ENCODE data around the gene BMS1. TPM values are rescaled to one million over a fixed set of nuclear protein-coding genes. Genes with fewer than 3 reads are reported as not detected.
"Not testable (repeated sequence)": the region's sequence is repeated elsewhere in the genome, so short reads cannot be mapped to it uniquely, and the experiment has no call there.

Gene BMS1
- total and polyA plus RNA-seq, 7 donors: 5.4 to 14.3 (median 12.2) TPM

DNA sequence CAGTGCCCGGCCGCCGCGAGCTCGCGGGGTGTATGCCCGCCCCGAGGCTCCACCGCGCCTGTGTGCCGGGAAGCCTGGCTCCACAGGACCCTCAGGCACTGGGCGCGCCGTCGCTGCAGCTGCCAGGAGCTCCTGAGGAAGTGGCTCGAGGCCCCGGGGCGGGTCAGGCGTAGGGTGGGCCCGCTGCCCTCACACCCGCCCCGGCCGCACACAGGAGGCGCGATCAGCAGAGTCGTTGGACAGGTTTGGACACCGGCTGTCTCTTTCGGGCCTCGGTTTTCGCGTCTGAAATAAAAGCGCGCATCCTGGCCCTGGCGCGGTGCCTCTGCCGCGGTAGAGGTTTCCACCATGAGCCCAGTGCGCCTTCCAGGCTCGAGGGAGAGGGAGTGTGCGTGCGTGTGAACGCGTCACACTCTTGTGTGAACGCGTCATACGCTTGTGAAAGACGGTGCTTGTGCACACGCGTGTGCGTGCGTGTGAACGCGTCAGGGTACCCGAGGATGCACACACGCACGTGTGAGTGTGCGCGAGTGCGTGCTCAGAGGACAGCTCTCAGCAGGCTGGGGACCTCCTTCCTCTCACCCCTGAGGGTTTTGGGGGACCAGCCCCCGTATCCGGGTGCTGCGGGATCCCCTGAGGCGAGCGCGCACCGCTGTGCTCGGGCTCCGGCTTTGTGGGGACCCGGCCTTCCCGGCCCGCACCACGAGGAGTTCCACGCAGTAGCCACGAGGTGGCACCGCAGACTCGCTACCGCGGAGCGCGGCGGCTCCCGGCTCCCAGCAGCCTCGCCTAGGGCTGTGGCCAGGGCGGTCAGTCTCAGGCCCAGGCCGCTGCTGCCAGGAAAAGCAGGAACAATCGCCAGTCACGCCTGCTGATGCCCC lies 83.8 kb downstream of the BMS1 start:
- Histone ChIP-seq H3K4me1 (peaks cover 0 to 13% (median 9%) of the 10 kb centered on the region in 4 donors), H3K36me3 (no peaks in the 10 kb centered on the region), H3K9me3 (no peaks in the 10 kb centered on the region), H3K27ac (no peak overlapping the region), H3K4me3 (peak overlapping the region in 2 of 4 donors; percentile 25 to 35), H3K27me3 (peaks cover 9 to 40% (median 26%) of the 10 kb centered on the region in 3 donors)
- DNase-seq: peak; percentile 81
- WGBS, 2 donors: 2 to 3% methylated on average over 87 of the region's 87 CpGs
- peak in 3 of 4 experiments; percentile 37 to 78 (median 67) for TF ChIP-seq CTCF (IDR thresholded peaks at IDR 0.05)
- no peak for TF ChIP-seq EP300 (IDR thresholded peaks at IDR 0.05)
- TF ChIP-seq POLR2AphosphoS5 (IDR thresholded peaks at IDR 0.05): no peak
- intact Hi-C loops (cut with DNase I): loop anchor here (1.0 kb wide), 1 partner anchor 239 kb away; no protein-coding TSS in a partner anchor

GRCh38 chr10:42867571-42867970 lies 85.0 kb downstream of the BMS1 start:
- WGBS, 2 donors: 92% methylated on average over 9 of the region's 9 CpGs
- no peak for TF ChIP-seq CTCF (IDR thresholded peaks at IDR 0.05)
- no peak for TF ChIP-seq POLR2AphosphoS5 (IDR thresholded peaks at IDR 0.05)
- no peak for TF ChIP-seq EP300 (IDR thresholded peaks at IDR 0.05)
- TF ChIP-seq POLR2A (IDR thresholded peaks at IDR 0.05): no peak
- no peak overlapping the region for H3K27ac ChIP-seq
- no peak for DNase-seq
- H3K36me3 ChIP-seq: no peaks in the 10 kb centered on the region
- no peak overlapping the region for H3K4me3 ChIP-seq
- intact Hi-C loops (cut with DNase I): no loop called here
- peaks cover 0 to 13% (median 9%) of the 10 kb centered on the region in 4 donors for H3K4me1 ChIP-seq
- peaks cover 9 to 36% (median 26%) of the 10 kb centered on the region in 3 donors for H3K27me3 ChIP-seq
- no peaks in the 10 kb centered on the region for H3K9me3 ChIP-seq

- Histone ChIP-seq H3K4me3 (no peak overlapping the region), H3K36me3 (no peaks in the 10 kb centered on the region), H3K9me3 (no peaks in the 10 kb centered on the region), H3K4me1 (peaks cover 0 to 13% (median 9%) of the 10 kb centered on the region in 4 donors), H3K27me3 (peaks cover 9 to 31% (median 19%) of the 10 kb centered on the region in 3 donors), H3K27ac (no peak overlapping the region)
- DNase-seq: no peak
- no peak for TF ChIP-seq EP300 (IDR thresholded peaks at IDR 0.05)
- TF ChIP-seq POLR2A (IDR thresholded peaks at IDR 0.05): no peak
- TF ChIP-seq POLR2AphosphoS5 (IDR thresholded peaks at IDR 0.05): no peak
- TF ChIP-seq CTCF (IDR thresholded peaks at IDR 0.05): no peak
- 86 to 93% methylated on average over 9 of the region's 9 CpGs for WGBS, 2 donors
- intact Hi-C loops (cut with DNase I): no loop called here
Measured at GRCh38 chr10:42868530-42868929, 85.9 kb downstream of the BMS1 start.

GRCh38 chr10:42869977-42870350 lies 87.4 kb downstream of the BMS1 start:
- Histone ChIP-seq H3K27me3 (peaks cover 9 to 17% (median 13%) of the 10 kb centered on the region in 3 donors), H3K9me3 (no peaks in the 10 kb centered on the region), H3K36me3 (no peaks in the 10 kb centered on the region), H3K4me1 (peaks cover 0 to 13% (median 9%) of the 10 kb centered on the region in 4 donors), H3K27ac (no peak overlapping the region), H3K4me3 (no peak overlapping the region)
- 86 to 91% methylated on average over 9 of the region's 9 CpGs for WGBS, 2 donors
- no peak for DNase-seq
- intact Hi-C loops (cut with DNase I): no loop called here
- no peak for TF ChIP-seq CTCF (IDR thresholded peaks at IDR 0.05)
- TF ChIP-seq POLR2A (IDR thresholded peaks at IDR 0.05): no peak
- no peak for TF ChIP-seq POLR2AphosphoS5 (IDR thresholded peaks at IDR 0.05)
- TF ChIP-seq EP300 (IDR thresholded peaks at IDR 0.05): no peak

DNA sequence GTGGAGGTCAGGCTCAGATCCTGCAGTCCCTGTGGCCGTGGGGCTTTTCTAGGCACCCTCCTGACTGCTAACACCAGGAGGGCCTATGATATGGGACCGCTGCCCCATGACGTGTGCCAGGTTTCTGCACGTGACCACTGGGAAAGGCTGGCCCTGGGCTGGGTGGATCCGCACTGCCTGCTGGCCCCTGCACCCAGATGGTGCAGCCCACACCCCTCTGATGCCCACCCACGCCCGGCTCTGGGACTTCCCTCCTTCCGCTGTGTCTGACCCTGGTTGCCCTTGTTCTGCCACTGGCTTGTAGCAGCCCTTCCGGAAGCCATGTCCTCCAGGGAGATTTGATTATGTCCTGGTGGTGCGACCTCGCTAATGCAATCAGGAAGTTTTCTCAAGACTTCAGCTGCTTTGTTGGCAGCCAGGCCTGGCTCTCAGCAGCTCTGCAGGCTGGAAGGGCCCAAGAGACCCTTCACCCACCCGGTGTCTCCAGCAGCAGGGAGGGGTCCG lies 88.6 kb downstream of the BMS1 start:
- DNase-seq; intact Hi-C loops (cut with DNase I); H3K27me3 ChIP-seq; H3K36me3 ChIP-seq; H3K4me3 ChIP-seq; H3K27ac ChIP-seq; H3K9me3 ChIP-seq: not testable (repeated sequence)
- H3K4me1 ChIP-seq: peaks cover 0 to 14% (median 12%) of the 10 kb centered on the region in 4 donors
- 60 to 66% methylated on average over 13 of the region's 13 CpGs for WGBS, 2 donors

Measured in sigmoid colon (tissue), 7 donors.